ENCODE results near the gene ZSCAN4.

The ZSCAN4 gene, protein sequence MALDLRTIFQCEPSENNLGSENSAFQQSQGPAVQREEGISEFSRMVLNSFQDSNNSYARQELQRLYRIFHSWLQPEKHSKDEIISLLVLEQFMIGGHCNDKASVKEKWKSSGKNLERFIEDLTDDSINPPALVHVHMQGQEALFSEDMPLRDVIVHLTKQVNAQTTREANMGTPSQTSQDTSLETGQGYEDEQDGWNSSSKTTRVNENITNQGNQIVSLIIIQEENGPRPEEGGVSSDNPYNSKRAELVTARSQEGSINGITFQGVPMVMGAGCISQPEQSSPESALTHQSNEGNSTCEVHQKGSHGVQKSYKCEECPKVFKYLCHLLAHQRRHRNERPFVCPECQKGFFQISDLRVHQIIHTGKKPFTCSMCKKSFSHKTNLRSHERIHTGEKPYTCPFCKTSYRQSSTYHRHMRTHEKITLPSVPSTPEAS

DNA sequence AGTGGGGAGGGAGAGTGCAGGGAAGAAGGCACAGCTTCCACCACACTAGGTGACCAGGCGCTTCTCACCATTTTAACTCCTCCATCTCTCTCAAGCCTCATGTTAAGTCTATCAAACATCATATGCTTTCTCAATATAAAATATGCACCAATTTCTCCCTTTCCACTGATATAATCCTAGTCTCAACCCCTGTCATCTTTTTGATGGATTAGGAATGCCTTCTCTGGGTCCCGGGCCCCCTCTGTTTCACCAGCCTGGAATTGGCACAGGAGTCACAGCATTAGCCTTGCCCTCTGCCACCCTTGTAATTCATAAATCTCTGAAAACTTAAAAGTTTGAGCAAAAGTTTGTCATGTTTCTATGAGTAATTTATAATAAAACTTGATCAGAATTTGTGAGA is at the start of gene ZSCAN4:
ZSCAN4 (plus strand) TSS at position 301 of the 400 bp plus-strand sequence. CDS start 7,211 bp downstream, outside the sequence.
- Histone ChIP-seq H3K27me3 (replicated peaks; ENCODE audit: insufficient read depth, low read length) (no peaks in the 10 kb centered on the region), H3F3A (ENCODE audit: insufficient read depth, low read length) (no peaks in the 10 kb centered on the region), H3K4me2 (ENCODE audit: low read depth, low read length) (no peak within 1 kb of the TSS), H3K4me3 (ENCODE audit: low read length) (no peak within 1 kb of the TSS), H3K27ac (ENCODE audit: low read length) (no peak within 1 kb of the TSS), H3K9me3 (replicated peaks; ENCODE audit: insufficient read depth, low read length) (no peaks in the 10 kb centered on the region), H2AFZ (ENCODE audit: low read length) (no peak within 1 kb of the TSS), H3K36me3 (replicated peaks; ENCODE audit: insufficient read depth, low read length) (no peaks in the 10 kb centered on the region), H3K9ac (ENCODE audit: low read length) (no peak within 1 kb of the TSS), H3K4me1 (ENCODE audit: low read length) (no peaks in the 10 kb centered on the region), H4K20me1 (ENCODE audit: insufficient read depth, low read length) (no peaks in the 10 kb centered on the region), H3K79me2 (ENCODE audit: low read length) (no peaks in the 10 kb centered on the region), H3K9me2 (replicated peaks; ENCODE audit: insufficient read depth, low read length) (no peaks in the 10 kb centered on the region)
- TF ChIP-seq EZH2 (optimal IDR thresholded peaks at IDR 0.05; ENCODE audit: low read depth, low read length) (no peak), CTCF (IDR thresholded peaks at IDR 0.05; ENCODE audit: low read length) (no peak), EZH2phosphoT487 (IDR thresholded peaks at IDR 0.05; ENCODE audit: low read length) (no peak)
- no peak for DNase-seq

DNA sequence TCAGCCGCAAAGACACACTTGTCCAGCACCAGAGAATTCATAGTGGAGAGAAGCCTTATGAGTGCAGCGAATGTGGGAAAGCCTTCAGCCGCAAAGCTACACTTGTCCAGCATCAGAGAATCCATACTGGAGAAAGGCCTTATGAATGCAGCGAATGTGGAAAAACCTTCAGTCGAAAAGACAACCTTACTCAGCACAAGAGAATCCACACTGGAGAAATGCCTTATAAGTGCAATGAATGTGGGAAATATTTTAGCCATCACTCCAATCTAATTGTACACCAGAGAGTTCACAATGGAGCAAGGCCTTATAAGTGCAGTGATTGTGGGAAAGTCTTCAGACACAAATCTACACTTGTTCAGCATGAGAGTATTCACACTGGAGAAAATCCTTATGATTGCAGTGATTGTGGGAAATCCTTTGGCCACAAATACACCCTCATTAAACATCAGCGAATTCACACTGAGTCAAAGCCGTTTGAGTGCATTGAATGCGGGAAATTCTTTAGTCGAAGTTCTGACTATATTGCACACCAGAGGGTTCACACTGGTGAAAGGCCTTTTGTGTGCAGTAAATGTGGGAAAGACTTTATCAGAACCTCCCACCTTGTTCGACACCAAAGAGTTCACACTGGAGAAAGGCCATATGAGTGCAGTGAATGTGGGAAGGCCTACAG is 47.9 kb upstream of the ZSCAN4 start:
- Histone ChIP-seq H3K4me2 (ENCODE audit: low read depth, low read length) (no peak overlapping the region), H3K27ac (ENCODE audit: low read length) (no peak overlapping the region), H3K79me2 (ENCODE audit: low read length) (no peaks in the 10 kb centered on the region), H2AFZ (ENCODE audit: low read length) (no peak overlapping the region), H3K4me1 (ENCODE audit: low read length) (no peaks in the 10 kb centered on the region), H3F3A (ENCODE audit: insufficient read depth, low read length) (no peaks in the 10 kb centered on the region), H3K9ac (ENCODE audit: low read length) (no peak overlapping the region), H3K36me3 (replicated peaks; ENCODE audit: insufficient read depth, low read length) (peaks cover 14% of the 10 kb centered on the region), H3K9me2 (replicated peaks; ENCODE audit: insufficient read depth, low read length) (no peaks in the 10 kb centered on the region), H3K27me3 (replicated peaks; ENCODE audit: insufficient read depth, low read length) (no peaks in the 10 kb centered on the region), H4K20me1 (ENCODE audit: insufficient read depth, low read length) (no peaks in the 10 kb centered on the region), H3K9me3 (replicated peaks; ENCODE audit: insufficient read depth, low read length) (peaks cover 13% of the 10 kb centered on the region; the same call in 1 of the 2 replicates), H3K4me3 (ENCODE audit: low read length) (no peak overlapping the region)
- DNase-seq = no peak
- TF ChIP-seq EZH2 (optimal IDR thresholded peaks at IDR 0.05; ENCODE audit: low read depth, low read length) = no peak
- no peak for TF ChIP-seq EZH2phosphoT487 (IDR thresholded peaks at IDR 0.05; ENCODE audit: low read length)
- no peak for TF ChIP-seq CTCF (IDR thresholded peaks at IDR 0.05; ENCODE audit: low read length)

- no peaks in the 10 kb centered on the region for H3F3A ChIP-seq (ENCODE audit: insufficient read depth, low read length)
- no peak overlapping the region for H3K4me3 ChIP-seq (ENCODE audit: low read length)
- H3K9me2 ChIP-seq (replicated peaks; ENCODE audit: insufficient read depth, low read length) = no peaks in the 10 kb centered on the region
- no peak overlapping the region for H3K9ac ChIP-seq (ENCODE audit: low read length)
- DNase-seq = no peak
- H3K4me1 ChIP-seq (ENCODE audit: low read length) = no peaks in the 10 kb centered on the region
- H3K9me3 ChIP-seq (replicated peaks; ENCODE audit: insufficient read depth, low read length) = peaks cover 13% of the 10 kb centered on the region; the same call in 1 of the 2 replicates
- no peaks in the 10 kb centered on the region for H3K27me3 ChIP-seq (replicated peaks; ENCODE audit: insufficient read depth, low read length)
- no peak overlapping the region for H3K4me2 ChIP-seq (ENCODE audit: low read depth, low read length)
- no peaks in the 10 kb centered on the region for H3K79me2 ChIP-seq (ENCODE audit: low read length)
- H4K20me1 ChIP-seq (ENCODE audit: insufficient read depth, low read length) = no peaks in the 10 kb centered on the region
- no peak overlapping the region for H2AFZ ChIP-seq (ENCODE audit: low read length)
- H3K27ac ChIP-seq (ENCODE audit: low read length) = no peak overlapping the region
- peaks cover 14% of the 10 kb centered on the region for H3K36me3 ChIP-seq (replicated peaks; ENCODE audit: insufficient read depth, low read length)
- TF ChIP-seq CTCF (IDR thresholded peaks at IDR 0.05; ENCODE audit: low read length) = no peak
- no peak for TF ChIP-seq EZH2 (optimal IDR thresholded peaks at IDR 0.05; ENCODE audit: low read depth, low read length)
- TF ChIP-seq EZH2phosphoT487 (IDR thresholded peaks at IDR 0.05; ENCODE audit: low read length) = no peak
Measured at GRCh38 chr19:57623091-57623490, 45.6 kb upstream of the ZSCAN4 start.

Measured in MM.1S (cell line).